Panc1 (cell line): Measurements from ENCODE around the gene TMEM127.

Experiments used
- SIN3A ChIP-seq: IDR thresholded peaks from 2 replicates; pipeline ENCODE4 v1.6.1; 2012; ENCODE audit warnings: low read depth, mild to moderate bottlenecking, low read length, moderate library complexity, borderline replicate concordance; ENCODE audit not compliant: insufficient read depth
- TF ChIP-seq, protein P1 (sequence below), 2 experiments: IDR thresholded peaks; 2 replicates each; pipeline ENCODE4 v1.6.1; 2011 to 2012; ENCODE audit warnings: low read depth in 2 of 2, control low read depth in 1 of 2, low read length in 1 of 2, mild to moderate bottlenecking in 1 of 2, moderate library complexity in 1 of 2; ENCODE audit not compliant: insufficient read depth in 1 of 2

GRCh38 chr2:96233436-96233835 lies 32.4 kb downstream of the TMEM127 start:
- no peak for TF ChIP-seq SIN3A
- TF ChIP-seq, protein P1, sequence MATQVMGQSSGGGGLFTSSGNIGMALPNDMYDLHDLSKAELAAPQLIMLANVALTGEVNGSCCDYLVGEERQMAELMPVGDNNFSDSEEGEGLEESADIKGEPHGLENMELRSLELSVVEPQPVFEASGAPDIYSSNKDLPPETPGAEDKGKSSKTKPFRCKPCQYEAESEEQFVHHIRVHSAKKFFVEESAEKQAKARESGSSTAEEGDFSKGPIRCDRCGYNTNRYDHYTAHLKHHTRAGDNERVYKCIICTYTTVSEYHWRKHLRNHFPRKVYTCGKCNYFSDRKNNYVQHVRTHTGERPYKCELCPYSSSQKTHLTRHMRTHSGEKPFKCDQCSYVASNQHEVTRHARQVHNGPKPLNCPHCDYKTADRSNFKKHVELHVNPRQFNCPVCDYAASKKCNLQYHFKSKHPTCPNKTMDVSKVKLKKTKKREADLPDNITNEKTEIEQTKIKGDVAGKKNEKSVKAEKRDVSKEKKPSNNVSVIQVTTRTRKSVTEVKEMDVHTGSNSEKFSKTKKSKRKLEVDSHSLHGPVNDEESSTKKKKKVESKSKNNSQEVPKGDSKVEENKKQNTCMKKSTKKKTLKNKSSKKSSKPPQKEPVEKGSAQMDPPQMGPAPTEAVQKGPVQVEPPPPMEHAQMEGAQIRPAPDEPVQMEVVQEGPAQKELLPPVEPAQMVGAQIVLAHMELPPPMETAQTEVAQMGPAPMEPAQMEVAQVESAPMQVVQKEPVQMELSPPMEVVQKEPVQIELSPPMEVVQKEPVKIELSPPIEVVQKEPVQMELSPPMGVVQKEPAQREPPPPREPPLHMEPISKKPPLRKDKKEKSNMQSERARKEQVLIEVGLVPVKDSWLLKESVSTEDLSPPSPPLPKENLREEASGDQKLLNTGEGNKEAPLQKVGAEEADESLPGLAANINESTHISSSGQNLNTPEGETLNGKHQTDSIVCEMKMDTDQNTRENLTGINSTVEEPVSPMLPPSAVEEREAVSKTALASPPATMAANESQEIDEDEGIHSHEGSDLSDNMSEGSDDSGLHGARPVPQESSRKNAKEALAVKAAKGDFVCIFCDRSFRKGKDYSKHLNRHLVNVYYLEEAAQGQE (IDR thresholded peaks at IDR 0.05; ENCODE audit: insufficient read depth in 1 of 2, low read depth in 2 of 2, low read length in 1 of 2) = no peak
